ENCODE results near the gene PROKR2.

Gene PROKR2
- total RNA-seq, result 0 to 0.04 (median 0) reads per million in 3 experiments

DNA sequence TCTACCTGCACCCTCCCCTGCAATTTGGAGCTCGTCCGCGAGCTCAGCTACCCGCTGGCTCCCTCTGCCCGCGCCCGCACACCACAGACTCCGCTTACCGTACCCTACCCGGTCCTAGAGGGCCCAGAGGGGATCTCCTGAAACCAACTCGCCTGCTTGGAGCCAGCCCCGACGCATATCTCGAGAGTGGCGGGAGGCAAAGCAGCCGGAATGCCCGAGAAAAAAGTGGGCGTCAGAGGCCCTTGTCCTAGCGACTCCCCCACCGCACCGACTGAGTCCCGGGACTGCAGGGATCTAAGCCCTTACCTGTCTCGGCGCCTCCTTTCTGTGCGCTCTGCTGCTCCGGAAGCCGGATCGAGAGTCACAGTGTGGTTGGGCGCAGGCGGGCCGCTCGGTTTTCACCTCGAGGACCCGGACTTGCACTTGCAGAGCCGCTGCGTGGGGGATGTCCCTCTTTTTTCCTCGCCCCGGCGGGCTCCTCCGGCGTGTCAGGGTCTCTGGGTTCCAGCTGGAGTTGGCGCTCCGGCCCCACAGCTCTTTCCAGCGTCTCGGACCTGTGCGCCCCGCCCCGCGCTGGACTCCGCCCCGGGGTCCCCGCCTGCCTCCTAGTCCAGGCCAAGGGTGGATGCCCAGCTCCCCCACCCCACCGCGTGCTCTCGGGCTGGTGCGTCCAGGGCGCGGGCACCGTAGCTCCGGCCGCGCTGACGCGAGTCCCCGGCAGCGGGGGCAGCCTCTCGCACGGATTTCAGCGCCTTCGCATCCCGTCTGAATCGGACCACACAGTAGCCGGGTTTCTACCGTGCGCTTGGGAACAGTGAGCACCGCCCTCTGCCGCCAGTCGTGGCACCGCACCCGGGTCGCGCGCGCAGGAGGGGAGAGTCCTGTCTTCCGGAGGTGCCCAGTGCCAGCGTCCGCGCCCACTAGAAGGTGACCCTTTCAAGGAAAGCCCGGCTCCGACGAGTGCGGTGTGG lies at the start of gene PROKR2:
Gene PROKR2 (minus strand): TSS at position 767 of the 971 bp plus-strand sequence. CDS start 2,585 bp downstream, outside the sequence.
- DNase-seq, result no peak

DNA sequence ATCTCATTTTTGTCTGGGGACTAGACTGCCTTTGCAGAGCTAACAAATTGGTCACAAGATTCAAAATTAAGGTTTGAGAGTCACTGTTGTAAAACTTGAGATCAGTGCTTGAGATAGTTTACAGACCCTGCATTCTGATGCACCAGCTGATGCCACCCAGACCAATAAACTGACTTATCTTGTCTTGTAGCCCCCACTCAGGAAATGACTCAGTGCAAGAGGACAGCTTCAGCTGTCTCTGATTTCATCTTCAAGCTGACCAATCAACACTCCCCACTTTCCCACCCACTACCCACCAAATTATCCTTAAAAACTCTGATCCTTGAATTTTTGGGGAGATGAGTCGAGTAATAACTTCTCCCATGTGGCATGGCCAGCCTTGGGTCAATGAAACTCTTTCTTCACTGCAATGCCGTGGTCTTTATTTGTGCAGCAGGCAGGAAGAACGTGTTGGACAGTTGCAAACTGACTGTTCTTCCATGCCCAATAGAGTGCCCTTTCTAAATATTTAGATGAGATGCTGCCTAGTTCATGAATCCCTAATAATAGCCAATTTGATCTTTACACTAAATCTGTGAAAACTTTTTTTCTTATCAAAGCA lies 48.3 kb upstream of the PROKR2 start:
- DNase-seq, result no peak

- no peak for DNase-seq
These were observed 47.5 kb upstream of the PROKR2 start for GRCh38 chr20:5364136-5364821.

GRCh38 chr20:5362771-5363170 lies 46.0 kb upstream of the PROKR2 start:
- no peak for DNase-seq

DNA sequence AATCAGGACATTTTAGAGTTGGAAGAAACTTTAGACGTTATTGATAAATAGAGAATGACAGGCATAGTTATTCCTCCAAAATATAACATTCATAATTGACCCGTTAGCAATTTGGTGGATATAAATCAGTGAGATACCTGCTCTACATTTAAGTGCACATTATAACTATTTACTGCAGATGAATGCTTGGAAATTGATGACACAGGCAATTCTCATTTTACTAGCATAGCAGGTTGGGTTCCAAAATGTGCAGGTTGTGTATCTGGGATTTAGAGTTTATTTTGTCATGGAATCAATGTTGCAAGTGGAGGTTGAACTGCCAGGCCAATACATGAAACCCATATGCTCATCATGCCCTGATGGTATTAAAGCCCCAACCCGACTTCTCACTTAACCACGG lies 44.4 kb upstream of the PROKR2 start:
- DNase-seq, result no peak

DNA sequence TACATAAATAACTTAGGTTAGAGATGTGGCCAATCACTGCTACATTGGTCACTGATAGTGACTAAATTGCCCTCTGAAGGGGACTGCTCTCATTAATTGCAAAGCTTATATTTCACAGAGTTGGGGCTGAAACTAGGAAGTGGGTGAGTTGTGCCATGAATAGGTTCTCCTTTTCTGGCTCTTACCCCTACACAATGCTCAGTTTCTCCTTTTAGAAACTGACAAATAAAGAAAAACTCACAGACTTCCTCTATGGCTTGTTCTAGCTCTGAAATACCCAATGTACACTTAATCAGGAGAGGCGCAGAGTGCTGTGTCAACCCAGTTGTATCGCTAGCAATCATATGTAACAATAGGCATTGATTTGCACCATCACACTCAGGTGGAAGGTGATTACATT lies 41.2 kb upstream of the PROKR2 start:
- DNase-seq, result no peak

- DNase-seq, result no peak
These were observed 40.2 kb upstream of the PROKR2 start for GRCh38 chr20:5356941-5357340.

DNA sequence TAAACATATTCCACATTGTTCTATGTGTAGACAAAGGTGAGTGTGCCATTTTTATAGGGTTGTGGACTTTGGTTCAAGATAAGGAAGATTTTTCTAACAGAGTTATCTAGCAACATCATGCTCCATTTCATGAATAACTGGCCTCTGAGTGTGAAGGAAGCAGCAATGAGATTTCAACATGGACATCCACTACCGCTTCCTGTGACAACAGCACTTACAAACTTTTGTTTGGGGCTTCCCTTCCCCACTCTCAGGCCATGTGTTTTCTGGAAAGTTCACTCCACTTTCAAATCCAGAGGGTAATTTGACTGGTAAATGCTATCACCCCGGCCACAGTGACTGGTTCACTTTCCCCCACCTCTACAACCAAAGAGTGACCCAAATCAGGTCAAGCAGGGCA lies 38.1 kb upstream of the PROKR2 start:
- DNase-seq, result no peak

DNA sequence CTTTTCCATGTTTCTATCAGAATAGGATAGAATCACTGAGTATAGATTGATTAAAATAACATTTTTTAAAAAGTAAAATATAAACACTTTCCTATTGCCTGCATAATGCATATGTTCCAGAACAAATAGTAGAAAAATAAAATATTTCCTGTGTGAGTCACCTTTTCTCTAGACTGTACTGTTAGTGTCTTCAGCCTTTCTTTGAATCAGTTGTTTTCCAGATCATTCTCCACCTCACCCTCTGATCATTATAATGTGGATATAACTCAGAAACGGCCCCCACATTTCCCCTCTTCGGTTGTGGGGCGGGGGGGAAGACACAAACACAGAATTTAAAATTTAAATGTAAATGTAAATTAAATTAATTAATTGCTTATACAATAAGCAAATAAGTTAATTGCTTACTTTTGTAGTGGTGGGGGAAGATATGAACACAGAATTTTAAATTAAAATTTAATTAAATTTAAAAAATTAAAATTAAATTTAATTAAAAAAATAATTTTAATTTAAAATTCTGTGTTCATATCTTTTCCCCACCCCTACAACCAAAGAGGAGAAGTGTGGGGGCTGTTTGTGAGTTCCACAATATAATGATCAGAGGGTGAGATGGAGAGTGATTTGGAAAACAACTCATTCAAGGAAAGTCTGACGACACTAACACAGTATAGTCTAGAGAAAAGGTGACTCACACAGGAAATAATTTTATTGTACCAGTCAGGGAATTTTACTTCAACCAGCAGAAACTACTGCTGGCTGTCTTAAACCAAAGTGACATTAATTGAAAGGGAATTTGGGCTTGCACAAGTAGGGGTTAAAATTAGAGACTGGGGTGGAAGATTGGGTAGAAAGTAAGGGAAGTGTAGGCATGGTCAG lies 37.1 kb upstream of the PROKR2 start:
- DNase-seq, result no peak

DNA sequence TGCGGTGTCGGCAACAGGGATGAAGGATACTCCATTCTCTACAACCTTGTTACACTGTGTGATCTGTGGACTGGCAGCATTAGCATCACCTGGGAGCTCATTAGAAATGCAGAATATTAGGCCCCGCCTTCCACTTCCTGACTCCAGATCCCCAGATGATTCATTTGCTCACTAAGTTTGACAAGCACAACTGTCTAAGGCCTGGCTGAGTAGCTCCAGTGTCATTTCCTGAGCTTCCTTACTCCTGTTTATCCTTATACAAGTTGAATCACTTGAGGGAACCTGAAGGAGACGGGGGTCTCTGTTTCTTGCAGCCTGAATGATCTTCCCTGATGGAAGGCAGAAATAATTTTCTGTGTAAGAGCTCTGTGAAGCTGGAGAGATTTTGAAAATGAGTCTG lies 32.7 kb upstream of the PROKR2 start:
- no peak for DNase-seq

- no peak for DNase-seq
These were observed 25.3 kb upstream of the PROKR2 start for GRCh38 chr20:5342021-5342420.

- DNase-seq, result no peak
These were observed 14.6 kb upstream of the PROKR2 start for GRCh38 chr20:5331340-5331739.

GRCh38 chr20:5328268-5328667 lies 11.5 kb upstream of the PROKR2 start:
- DNase-seq, result no peak

GRCh38 chr20:5327356-5327755 lies 10.6 kb upstream of the PROKR2 start:
- DNase-seq, result no peak

DNA sequence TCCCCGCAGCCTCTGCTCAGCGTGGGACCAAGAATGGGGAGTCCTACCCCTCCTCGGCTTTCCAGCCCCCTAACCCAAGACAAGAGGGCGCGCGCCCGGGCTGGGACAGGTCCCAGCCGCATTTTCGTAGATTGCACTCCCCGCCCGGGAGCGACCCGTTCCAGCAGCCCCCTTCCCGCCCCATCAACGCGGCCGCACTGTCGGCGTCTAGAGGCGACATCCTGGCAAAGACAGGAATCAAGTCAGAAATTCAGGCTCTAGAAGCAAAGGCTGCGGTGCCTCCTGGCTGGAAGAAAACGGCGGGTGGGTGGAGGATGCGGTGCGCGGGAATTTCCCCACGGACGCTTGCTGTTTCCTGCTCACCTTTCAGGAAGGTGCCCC lies 957 bp downstream of the PROKR2 start:
- no peak for DNase-seq

DNA sequence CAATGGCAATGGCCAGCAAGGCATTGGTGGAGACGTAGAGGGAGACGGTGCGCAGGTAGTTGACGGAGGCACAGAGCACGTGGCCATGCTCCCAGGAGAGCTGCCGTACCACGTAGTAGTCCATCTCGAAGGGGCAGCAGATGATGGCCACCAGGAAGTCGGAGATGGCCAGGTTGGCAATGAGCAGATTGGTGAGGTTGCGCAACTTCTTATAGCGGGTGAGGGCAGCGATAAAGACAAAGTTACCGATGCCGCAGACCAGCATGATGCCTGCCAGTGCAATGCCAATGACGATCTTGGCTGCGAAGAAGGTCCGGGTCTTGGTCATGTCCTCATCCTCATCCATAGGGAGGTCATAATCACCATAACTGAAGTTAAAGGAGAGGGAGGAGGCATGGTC lies 2.8 kb downstream of the PROKR2 start:
- no peak for DNase-seq

DNA sequence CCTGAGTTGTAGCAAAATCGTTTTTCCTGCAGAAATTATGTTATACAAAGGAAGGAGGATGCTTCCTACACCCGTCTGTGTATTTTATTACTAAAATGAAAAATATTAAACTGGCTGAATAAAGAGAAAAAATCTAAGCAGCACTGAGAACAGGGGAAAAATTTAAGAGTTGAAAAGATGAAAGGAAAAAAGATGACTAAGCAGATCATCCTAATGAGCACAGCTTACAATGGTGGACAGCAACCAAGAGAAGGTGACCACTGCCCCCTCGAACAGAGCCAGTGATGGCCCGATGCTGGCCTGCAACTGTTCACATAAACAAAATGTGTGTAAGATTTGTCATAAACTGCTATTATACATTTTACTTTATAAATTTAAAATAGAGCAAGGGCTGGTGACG lies 4.2 kb downstream of the PROKR2 start:
- no peak for DNase-seq

DNA sequence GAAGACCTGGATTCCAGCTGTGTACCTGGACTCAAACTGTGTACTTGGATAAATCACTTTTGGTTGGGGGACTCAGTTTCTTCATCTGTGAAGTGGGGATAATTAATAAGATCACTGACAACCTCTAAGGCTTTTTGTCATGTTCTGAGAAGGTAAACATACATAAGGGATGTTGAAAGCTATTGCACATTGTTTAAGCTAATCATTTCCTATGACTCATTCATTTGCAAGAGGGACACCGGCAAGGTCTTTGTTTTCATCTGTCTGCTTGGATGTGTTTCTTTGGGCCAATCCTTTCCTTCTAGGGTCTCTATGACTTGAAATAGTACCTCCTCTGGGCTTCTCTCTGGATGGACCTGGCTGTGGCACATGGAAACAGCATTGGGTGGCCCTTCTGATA lies 6.8 kb downstream of the PROKR2 start:
- no peak for DNase-seq

DNA sequence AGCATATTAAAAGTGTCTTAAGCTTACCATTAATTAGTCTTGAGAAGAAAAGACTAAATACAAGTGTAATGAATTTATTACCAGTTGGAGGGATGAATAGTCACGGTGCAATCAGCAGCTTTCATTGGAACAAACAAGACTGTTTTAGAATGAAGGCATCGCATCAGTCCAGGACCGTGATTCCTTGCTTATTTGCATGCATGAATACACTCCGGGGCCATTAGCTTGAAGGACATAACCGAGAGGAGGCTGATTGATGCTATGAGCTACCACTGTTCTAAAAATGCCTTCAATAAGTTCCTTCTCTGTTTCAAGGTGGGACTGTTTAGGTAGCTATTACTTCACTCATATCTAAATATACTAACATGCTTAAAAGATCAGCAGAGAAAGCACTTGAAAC lies 17.9 kb downstream of the PROKR2 start:
- no peak for DNase-seq

- DNase-seq, result no peak
These were observed 19.3 kb downstream of the PROKR2 start for GRCh38 chr20:5297280-5298004.

- no peak for DNase-seq
These were observed 26.2 kb downstream of the PROKR2 start for GRCh38 chr20:5290596-5290995.

DNA sequence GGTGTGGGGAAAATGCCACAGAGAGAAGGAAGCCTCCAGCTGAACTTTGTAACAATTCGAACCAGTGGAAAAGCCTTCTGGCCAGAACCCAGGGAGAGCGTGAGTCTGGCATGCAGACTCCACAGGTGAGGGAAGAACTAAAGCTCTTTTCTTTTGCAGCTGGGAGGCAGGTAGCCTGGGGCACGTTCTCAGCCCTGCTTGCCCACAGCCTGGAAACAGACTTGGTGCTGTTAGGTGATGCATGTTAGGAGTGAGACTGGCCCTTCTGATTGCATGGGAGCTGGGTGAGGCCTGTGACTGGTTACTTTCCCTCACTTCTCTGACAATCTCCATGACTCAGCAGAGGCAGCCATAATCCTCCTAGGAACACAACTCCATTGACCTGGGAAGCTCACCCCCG lies 34.2 kb downstream of the PROKR2 start:
- DNase-seq, result no peak

Data from central memory CD4-positive, alpha-beta T cell (primary cell).